PC-9 (cell line): Measurements from ENCODE around the gene RYR1. TPM values are rescaled to one million over a fixed set of nuclear protein-coding genes. Genes with fewer than 3 reads are reported as not detected.

Experiments
- BruUV-seq: library from RNA; stranded (reverse); fragments of 400-500 nt; replicated peaks from 2 replicates; lab custom pipeline; 2021; lab: Mats Ljungman, UMichigan
- CTCF ChIA-PET: fragments of 300-600 bp; sonication (Branson Sonifier 250); formaldehyde crosslinking; loops from one replicate; lab custom pipeline; 2022; ENCODE audit warnings: antibody characterized with exemption; lab: Charles Lee
- POLR2A ChIA-PET: fragments of 300-600 bp; sonication (Branson Sonifier 250); formaldehyde crosslinking; loops from one replicate; lab custom pipeline; 2022; ENCODE audit warnings: antibody characterized with exemption; ENCODE audit not compliant: unreplicated experiment; lab: Charles Lee
- DNase-seq, 2 experiments: peaks; one replicate each; pipeline versions ENCODE4 v3.0.0 to v3.0.0-alpha.2; 2015 to 2022; ENCODE audit warnings: mixed read lengths in 1 of 2
- H2AFZ ChIP-seq: fragments of 200-600 bp; sonication (generic); 2 replicates; pipeline ENCODE4 v1.8.1; 2017; ENCODE audit warnings: antibody characterized with exemption
- H3F3A ChIP-seq: fragments of 200-600 bp; sonication (generic); 2 replicates; pipeline ENCODE4 v1.8.1; 2017; ENCODE audit warnings: antibody characterized with exemption, mild to moderate bottlenecking, low read depth; ENCODE audit not compliant: insufficient read depth
- H3K27ac ChIP-seq: fragments of 200-600 bp; sonication (generic); 2 replicates; pipeline ENCODE4 v1.6.1; 2016; ENCODE audit warnings: mixed run types
- H3K27me3 ChIP-seq: fragments of 200-600 bp; sonication (generic); 2 replicates; pipeline ENCODE4 v1.6.1; 2016; ENCODE audit warnings: low read depth, mixed run types; ENCODE audit not compliant: insufficient read depth
- H3K36me3 ChIP-seq: fragments of 200-600 bp; sonication (generic); 2 replicates; pipeline ENCODE4 v1.6.1; 2016; ENCODE audit warnings: low read depth, mixed run types
- H3K4me1 ChIP-seq: fragments of 200-600 bp; sonication (generic); replicated peaks from 2 replicates; pipeline ENCODE4 v1.6.1; 2016; ENCODE audit warnings: mixed run types; ENCODE audit not compliant: insufficient read depth
- H3K4me2 ChIP-seq: fragments of 200-600 bp; sonication (generic); 2 replicates; pipeline ENCODE4 v1.6.1; 2017; ENCODE audit warnings: mixed run types
- H3K4me3 ChIP-seq: fragments of 200-600 bp; sonication (generic); 2 replicates; pipeline ENCODE4 v1.6.1; 2016; ENCODE audit warnings: mixed run types
- H3K79me2 ChIP-seq: fragments of 200-600 bp; sonication (generic); 2 replicates; pipeline ENCODE4 v1.6.1; 2017; ENCODE audit warnings: low read depth, mixed run types
- H3K9me2 ChIP-seq: fragments of 200-600 bp; sonication (generic); 2 replicates; pipeline ENCODE4 v1.8.1; 2017; ENCODE audit warnings: mild to moderate bottlenecking; ENCODE audit not compliant: insufficient read depth
- H3K9me3 ChIP-seq: fragments of 200-600 bp; sonication (generic); 2 replicates; pipeline ENCODE4 v1.8.1; 2016; ENCODE audit warnings: low read depth; ENCODE audit not compliant: insufficient read depth
- H4K20me1 ChIP-seq: fragments of 200-600 bp; sonication (generic); 2 replicates; pipeline ENCODE4 v1.8.1; 2017; ENCODE audit not compliant: insufficient read depth
- EZH2 ChIP-seq: fragments of 200-600 bp; sonication (generic); IDR thresholded peaks from 2 replicates; pipeline ENCODE4 v1.8.0; 2017; ENCODE audit warnings: antibody characterized with exemption, low read depth
- intact Hi-C: fragments of 100-400 bp; cut with micrococcal nuclease; formaldehyde crosslinking; loops from one replicate; pipeline ENCODE4 v1.10.0; 2022; ENCODE audit not compliant: unreplicated experiment
- total RNA-seq: library from RNA; stranded (reverse); gene quantifications from 2 replicates; pipeline ENCODE4 v1.2.3, GENCODE V29; 2021
- TF ChIP-seq, protein P1 (sequence below): fragments of 200-600 bp; sonication (generic); conservative IDR thresholded peaks from 2 replicates; pipeline ENCODE4 v1.6.1; 2017; ENCODE audit warnings: mixed run types, antibody characterized with exemption, mild to moderate bottlenecking, moderate library complexity

RYR1 gene
- total RNA-seq, 1 experiment from 2014 or later, result 1.0 TPM

DNA sequence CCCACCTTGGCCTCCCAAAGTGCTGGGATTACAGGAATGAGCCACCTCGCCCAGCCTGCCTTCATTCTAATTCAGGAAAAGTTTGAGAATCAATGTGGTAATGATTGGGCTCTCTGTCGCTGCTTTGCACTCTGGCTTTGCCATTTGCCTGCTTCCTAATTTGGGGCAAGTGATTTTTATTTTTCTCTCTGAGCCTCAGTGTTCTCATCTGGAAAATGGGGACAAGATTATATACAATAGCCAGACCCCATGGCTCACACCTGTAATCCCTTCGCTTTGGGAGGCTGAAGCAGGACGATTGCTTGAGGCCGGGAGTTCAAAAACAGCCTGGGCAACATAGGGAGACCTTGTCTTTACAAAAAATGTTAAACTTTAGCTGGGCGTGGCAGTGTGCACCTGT, 3.8 kb downstream of the RYR1 start:
- Histone ChIP-seq H3K9me3 (no peaks in the 10 kb centered on the region), H4K20me1 (no peaks in the 10 kb centered on the region), H3F3A (no peaks in the 10 kb centered on the region), H3K4me1 (no peaks in the 10 kb centered on the region), H3K27me3 (no peaks in the 10 kb centered on the region; the same call in 1 of the 2 replicates), H3K36me3 (no peaks in the 10 kb centered on the region), H3K27ac (no peak overlapping the region), H3K79me2 (no peaks in the 10 kb centered on the region), H3K4me3 (no peak overlapping the region), H3K4me2 (no peak overlapping the region), H3K9me2 (no peaks in the 10 kb centered on the region), H2AFZ (no peak overlapping the region)
- intact Hi-C loops, result no loop called here
- BruUV-seq, result no TSS peak
- ChIA-PET POLR2A (interaction anchor here (0.5 kb wide), 1 partner anchor 457 kb away, joined by 5 read pairs; no protein-coding TSS in a partner anchor), CTCF (no interaction called here)
- TF ChIP-seq EZH2, result no peak
- TF ChIP-seq, protein P1, sequence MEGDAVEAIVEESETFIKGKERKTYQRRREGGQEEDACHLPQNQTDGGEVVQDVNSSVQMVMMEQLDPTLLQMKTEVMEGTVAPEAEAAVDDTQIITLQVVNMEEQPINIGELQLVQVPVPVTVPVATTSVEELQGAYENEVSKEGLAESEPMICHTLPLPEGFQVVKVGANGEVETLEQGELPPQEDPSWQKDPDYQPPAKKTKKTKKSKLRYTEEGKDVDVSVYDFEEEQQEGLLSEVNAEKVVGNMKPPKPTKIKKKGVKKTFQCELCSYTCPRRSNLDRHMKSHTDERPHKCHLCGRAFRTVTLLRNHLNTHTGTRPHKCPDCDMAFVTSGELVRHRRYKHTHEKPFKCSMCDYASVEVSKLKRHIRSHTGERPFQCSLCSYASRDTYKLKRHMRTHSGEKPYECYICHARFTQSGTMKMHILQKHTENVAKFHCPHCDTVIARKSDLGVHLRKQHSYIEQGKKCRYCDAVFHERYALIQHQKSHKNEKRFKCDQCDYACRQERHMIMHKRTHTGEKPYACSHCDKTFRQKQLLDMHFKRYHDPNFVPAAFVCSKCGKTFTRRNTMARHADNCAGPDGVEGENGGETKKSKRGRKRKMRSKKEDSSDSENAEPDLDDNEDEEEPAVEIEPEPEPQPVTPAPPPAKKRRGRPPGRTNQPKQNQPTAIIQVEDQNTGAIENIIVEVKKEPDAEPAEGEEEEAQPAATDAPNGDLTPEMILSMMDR, result no peak
- DNase-seq, result no peak

DNA sequence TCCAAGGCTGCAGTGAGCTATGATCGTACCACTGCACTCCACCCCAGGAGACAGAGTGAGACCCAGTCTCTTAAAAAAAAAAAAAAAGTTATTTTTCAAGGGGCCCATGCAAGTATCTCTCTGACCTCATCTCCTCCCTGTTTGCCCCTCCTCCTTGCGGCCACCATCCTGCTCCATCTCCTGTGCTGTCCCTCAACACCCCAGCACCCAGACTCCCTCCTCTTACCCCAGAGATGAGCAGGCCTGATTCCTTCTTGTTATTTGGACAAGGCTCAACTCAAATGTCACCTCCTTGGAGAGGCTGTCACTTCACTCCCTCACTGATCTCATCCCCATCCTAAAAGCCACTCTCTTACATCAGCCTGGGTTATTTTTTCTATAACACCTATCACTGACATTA, 4.4 kb downstream of the RYR1 start:
- ChIA-PET POLR2A (interaction anchor here (0.5 kb wide), 1 partner anchor 456 kb away, joined by 5 read pairs; no protein-coding TSS in a partner anchor), CTCF (interaction anchor here (0.6 kb wide), 1 partner anchor 35 kb away, joined by 5 read pairs; no protein-coding TSS in a partner anchor)
- BruUV-seq, result no TSS peak
- no peak for TF ChIP-seq EZH2
- TF ChIP-seq, protein P1, result no peak
- Histone ChIP-seq H3K79me2 (no peaks in the 10 kb centered on the region), H3K27ac (no peak overlapping the region), H3K4me3 (no peak overlapping the region), H3K4me2 (no peak overlapping the region), H3K9me2 (no peaks in the 10 kb centered on the region), H3K4me1 (no peaks in the 10 kb centered on the region), H3K36me3 (no peaks in the 10 kb centered on the region), H3F3A (no peaks in the 10 kb centered on the region), H3K9me3 (no peaks in the 10 kb centered on the region), H4K20me1 (no peaks in the 10 kb centered on the region), H3K27me3 (peaks cover 5% of the 10 kb centered on the region; the same call in 1 of the 2 replicates), H2AFZ (no peak overlapping the region)
- intact Hi-C loops, result no loop called here
- DNase-seq, result no peak

- H3K9me2 ChIP-seq, result no peaks in the 10 kb centered on the region
- no peak overlapping the region for H3K4me2 ChIP-seq
- intact Hi-C loops, result no loop called here
- H2AFZ ChIP-seq, result no peak overlapping the region
- H3K27ac ChIP-seq, result no peak overlapping the region
- ChIA-PET CTCF (no interaction called here), POLR2A (no interaction called here)
- H3K4me3 ChIP-seq, result no peak overlapping the region
- H3K27me3 ChIP-seq, result peaks cover 25% of the 10 kb centered on the region
- no peaks in the 10 kb centered on the region for H3K9me3 ChIP-seq
- BruUV-seq, result no TSS peak
- no peaks in the 10 kb centered on the region for H3K4me1 ChIP-seq
- H3K79me2 ChIP-seq, result no peaks in the 10 kb centered on the region
- TF ChIP-seq, protein P1, result no peak
- TF ChIP-seq EZH2, result no peak
- DNase-seq, result no peak
- H4K20me1 ChIP-seq, result no peaks in the 10 kb centered on the region
- H3F3A ChIP-seq, result no peaks in the 10 kb centered on the region
- H3K36me3 ChIP-seq, result no peaks in the 10 kb centered on the region
These were observed 7.1 kb downstream of the RYR1 start for GRCh38 chr19:38440592-38440991.
